Fibroblast of villous mesenchyme (primary cell): ENCODE results near the gene C1GALT1C1L. TPM values are rescaled to one million over a fixed set of nuclear protein-coding genes. Genes with fewer than 3 reads are reported as not detected.
"Not testable (repeated sequence)": the region's sequence is repeated elsewhere in the genome, so short reads cannot be mapped to it uniquely, and the experiment has no call there.

Experiments
- DNase-seq: peaks from one replicate; pipeline ENCODE4 v3.0.0-alpha.2; 2010; ENCODE audit warnings: low read depth
- H3K4me3 ChIP-seq: 2 replicates; pipeline ENCODE4 v1.5.1; 2011; ENCODE audit warnings: low read depth, mild to moderate bottlenecking, low read length
- total RNA-seq: library from RNA; depleted of rRNA; stranded (reverse); fragments of >200 nt; gene quantifications from 2 replicates; pipeline ENCODE4 v1.2.3, GENCODE V29; 2012
- TF ChIP-seq, protein P1 (sequence below): IDR thresholded peaks from 2 replicates; pipeline ENCODE4 v1.5.1; 2012; ENCODE audit warnings: low read depth, mild to moderate bottlenecking, low read length; ENCODE audit not compliant: insufficient read depth

The C1GALT1C1L gene
- total RNA-seq, 1 donor: 0.86 TPM

DNA sequence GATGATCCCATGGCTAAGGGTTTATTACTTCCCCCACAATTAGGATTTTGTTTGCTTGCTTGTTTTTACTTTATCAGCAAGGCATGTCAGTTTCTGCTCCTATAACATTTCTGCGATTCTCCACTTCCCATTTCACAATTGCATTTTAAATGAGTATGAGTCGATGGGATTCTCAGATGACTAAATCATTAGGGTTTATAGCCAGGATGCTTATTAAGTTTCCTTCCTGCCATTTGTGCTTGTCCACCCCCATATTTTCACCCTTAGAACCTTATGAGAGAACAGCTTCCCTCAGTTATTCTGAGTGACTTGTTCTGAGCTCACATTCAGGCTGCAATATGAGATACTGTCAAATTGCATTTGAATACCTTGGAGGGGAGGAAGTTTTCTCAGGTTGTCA, 37.9 kb upstream of the C1GALT1C1L start:
- DNase-seq: peak; percentile 56
- no peak overlapping the region for H3K4me3 ChIP-seq
- TF ChIP-seq, protein P1, sequence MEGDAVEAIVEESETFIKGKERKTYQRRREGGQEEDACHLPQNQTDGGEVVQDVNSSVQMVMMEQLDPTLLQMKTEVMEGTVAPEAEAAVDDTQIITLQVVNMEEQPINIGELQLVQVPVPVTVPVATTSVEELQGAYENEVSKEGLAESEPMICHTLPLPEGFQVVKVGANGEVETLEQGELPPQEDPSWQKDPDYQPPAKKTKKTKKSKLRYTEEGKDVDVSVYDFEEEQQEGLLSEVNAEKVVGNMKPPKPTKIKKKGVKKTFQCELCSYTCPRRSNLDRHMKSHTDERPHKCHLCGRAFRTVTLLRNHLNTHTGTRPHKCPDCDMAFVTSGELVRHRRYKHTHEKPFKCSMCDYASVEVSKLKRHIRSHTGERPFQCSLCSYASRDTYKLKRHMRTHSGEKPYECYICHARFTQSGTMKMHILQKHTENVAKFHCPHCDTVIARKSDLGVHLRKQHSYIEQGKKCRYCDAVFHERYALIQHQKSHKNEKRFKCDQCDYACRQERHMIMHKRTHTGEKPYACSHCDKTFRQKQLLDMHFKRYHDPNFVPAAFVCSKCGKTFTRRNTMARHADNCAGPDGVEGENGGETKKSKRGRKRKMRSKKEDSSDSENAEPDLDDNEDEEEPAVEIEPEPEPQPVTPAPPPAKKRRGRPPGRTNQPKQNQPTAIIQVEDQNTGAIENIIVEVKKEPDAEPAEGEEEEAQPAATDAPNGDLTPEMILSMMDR: no peak

DNA sequence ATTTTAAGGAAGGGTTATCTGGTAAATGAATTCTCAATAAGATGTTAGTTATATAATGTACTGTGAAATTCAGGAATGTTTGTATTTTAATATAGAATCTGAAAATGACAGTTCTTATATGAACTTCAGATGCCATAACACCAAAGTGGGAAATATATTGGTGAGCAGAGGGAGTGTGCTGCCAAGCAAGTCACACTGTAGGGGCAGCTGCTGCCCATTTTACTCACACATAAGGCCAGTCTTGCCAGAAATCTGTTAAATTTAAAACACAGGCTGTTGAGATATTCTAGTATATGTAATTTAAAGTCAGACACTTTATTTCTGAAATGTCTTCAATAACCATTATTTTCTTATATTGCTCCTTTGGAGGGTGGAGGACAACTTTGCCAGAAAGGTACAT, 34.6 kb upstream of the C1GALT1C1L start:
- TF ChIP-seq, protein P1: no peak
- no peak for DNase-seq
- no peak overlapping the region for H3K4me3 ChIP-seq

- TF ChIP-seq, protein P1: no peak
- no peak for DNase-seq
- no peak overlapping the region for H3K4me3 ChIP-seq
Measured at GRCh38 chr2:43708891-43709290, 32.7 kb upstream of the C1GALT1C1L start.

GRCh38 chr2:43708178-43708577, 31.9 kb upstream of the C1GALT1C1L start:
- TF ChIP-seq, protein P1: no peak
- no peak overlapping the region for H3K4me3 ChIP-seq
- DNase-seq: no peak

- TF ChIP-seq, protein P1: no peak
- H3K4me3 ChIP-seq: no peak overlapping the region
- DNase-seq: peak; percentile 87
Measured at GRCh38 chr2:43707255-43708015, 31.2 kb upstream of the C1GALT1C1L start.

DNA sequence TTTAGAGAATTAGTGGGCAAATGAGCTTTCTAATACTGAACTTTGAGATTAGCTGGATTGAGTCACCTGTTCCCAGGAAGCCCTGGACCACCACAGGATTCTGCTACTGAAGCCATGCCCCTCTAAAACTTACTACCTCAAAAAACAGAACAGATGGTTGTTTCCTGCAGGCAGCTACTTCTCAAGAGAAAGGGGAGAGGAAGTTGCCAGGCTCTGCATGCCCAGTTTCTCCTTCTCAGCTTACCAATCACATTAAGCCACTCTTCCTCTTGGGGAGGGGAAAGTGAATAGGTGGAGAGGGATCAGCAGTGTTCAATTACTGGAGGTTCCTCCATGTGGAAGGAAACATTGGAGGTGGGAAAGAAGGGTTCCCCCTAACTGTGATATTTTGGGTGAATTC, 24.9 kb upstream of the C1GALT1C1L start:
- no peak overlapping the region for H3K4me3 ChIP-seq
- no peak for DNase-seq
- TF ChIP-seq, protein P1: no peak

GRCh38 chr2:43699761-43700160, 23.5 kb upstream of the C1GALT1C1L start:
- no peak overlapping the region for H3K4me3 ChIP-seq
- no peak for DNase-seq
- TF ChIP-seq, protein P1: no peak

DNA sequence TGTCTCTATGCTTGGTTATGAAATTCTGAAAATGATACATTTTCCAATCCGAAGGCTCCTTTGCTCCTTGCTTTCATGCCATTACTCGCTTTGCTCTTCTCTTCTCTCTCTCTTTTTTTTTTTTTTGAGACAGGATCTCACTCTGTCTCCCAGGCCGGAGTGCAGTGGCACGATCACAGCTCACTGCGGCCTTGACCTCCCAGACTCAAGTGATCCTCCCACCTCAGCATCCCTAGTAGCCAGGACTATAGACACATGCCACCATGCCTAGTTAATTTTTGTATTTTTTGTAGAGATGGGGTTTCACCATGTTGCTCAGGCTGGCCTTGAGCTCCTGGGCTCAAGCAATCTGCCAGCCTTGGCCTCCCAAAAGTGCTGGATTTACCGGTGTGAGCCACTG, 21.9 kb upstream of the C1GALT1C1L start:
- not testable (repeated sequence) for DNase-seq, H3K4me3 ChIP-seq
